Activated CD8-positive, alpha-beta memory T cell treated with anti-CD3 and anti-CD28 coated beads, Interleukin-2, amount 10 ng/mL, durations not matched to agents 7 days and 5 days (primary cell): ENCODE measurements around the gene AMH. TPM values are rescaled to one million over a fixed set of nuclear protein-coding genes. Genes with fewer than 3 reads are reported as not detected.
A peak's percentile ranks its signal among the peaks of the same experiment; 100 is the strongest.

Experiments
- ATAC-seq: fragments of 150-1000 bp; cut with Tn5 transposase; one replicate; pipeline ENCODE4 v1.10.0; 2021; ENCODE audit warnings: moderate library complexity
- CTCF ChIA-PET: fragments of 350-600 bp; sonication (Branson Sonifier 250); formaldehyde crosslinking; loops from one replicate; lab custom pipeline; 2021; ENCODE audit warnings: antibody characterized with exemption; lab: Charles Lee
- DNase-seq: peaks from one replicate; pipeline ENCODE4 v3.0.0-alpha.2; 2020
- H3K27ac Mint-ChIP-seq: one replicate; pipeline ENCODE4 v1.8.0; 2021; ENCODE audit warnings: mild to moderate bottlenecking, mixed read lengths
- H3K27me3 Mint-ChIP-seq: one replicate; pipeline ENCODE4 v1.8.0; 2021; ENCODE audit warnings: mixed read lengths
- H3K36me3 Mint-ChIP-seq: one replicate; pipeline ENCODE4 v1.8.0; 2021; ENCODE audit warnings: mild to moderate bottlenecking, mixed read lengths
- H3K4me1 Mint-ChIP-seq: one replicate; pipeline ENCODE4 v1.8.0; 2021; ENCODE audit warnings: mixed read lengths
- H3K4me3 Mint-ChIP-seq: one replicate; pipeline ENCODE4 v1.8.0; 2021; ENCODE audit warnings: mild to moderate bottlenecking, moderate library complexity, mixed read lengths
- H3K9me3 Mint-ChIP-seq: one replicate; pipeline ENCODE4 v1.8.0; 2022; ENCODE audit warnings: low read depth, mixed read lengths
- total RNA-seq, 2 experiments: library from RNA; stranded (reverse); gene quantifications; one replicate each; pipeline ENCODE4 v1.2.3, GENCODE V29; 2021

The AMH gene
- total RNA-seq, 2 experiments from 2014 or later: 5.1 to 6.0 TPM

DNA sequence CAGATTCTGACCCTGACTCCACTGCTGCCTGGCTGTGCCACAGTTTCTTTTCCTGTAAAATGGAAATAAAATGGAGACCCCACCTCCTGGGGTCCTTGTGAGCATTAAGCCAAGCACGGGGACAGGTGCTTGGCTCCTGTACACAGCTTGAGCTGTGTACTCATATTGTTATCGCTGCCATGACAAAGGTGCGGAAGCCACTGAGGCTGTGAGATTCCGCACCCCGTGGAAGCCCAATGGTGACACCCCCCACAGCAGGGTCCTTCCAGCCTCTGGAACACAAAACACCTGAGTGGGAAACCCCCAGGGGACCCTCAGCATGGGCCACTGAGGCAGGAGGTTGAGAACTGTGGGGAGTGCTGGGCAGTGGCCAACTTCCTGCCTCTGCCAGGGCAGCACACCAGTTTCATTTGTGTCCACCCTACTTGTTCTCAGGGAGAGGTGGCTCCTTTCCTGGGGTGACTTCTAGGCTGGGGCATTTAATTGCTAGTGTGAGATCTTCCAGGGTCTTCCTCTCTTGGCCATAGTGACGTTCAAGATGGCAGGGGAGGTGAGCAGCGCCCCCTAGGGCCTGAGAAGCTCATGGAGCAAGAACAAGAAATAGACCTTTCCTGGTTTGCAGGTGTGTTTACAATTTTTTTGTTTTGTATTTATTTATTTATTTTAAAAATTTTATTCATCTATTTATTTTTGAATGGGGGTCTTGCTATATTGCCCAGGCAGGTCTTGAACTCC is 12.5 kb downstream of the AMH start:
- DNase-seq (peak; percentile 83), ATAC-seq (peak; percentile 43)
- no peaks in the 10 kb centered on the region for H3K36me3 Mint-ChIP-seq
- H3K9me3 Mint-ChIP-seq: no peaks in the 10 kb centered on the region
- CTCF ChIA-PET: interaction anchor here (0.8 to 4.3 kb wide), 17 partner anchors 8 to 364 kb away, joined by 3 to 68 read pairs (median 3); partner anchors contain the start of genes AMH, PLEKHJ1 and SF3A2
- no peak overlapping the region for H3K27ac Mint-ChIP-seq
- no peak overlapping the region for H3K4me3 Mint-ChIP-seq
- no peaks in the 10 kb centered on the region for H3K27me3 Mint-ChIP-seq
- H3K4me1 Mint-ChIP-seq: peaks cover 33% of the 10 kb centered on the region

GRCh38 chr19:2266183-2266993 is 17.3 kb downstream of the AMH start:
- CTCF ChIA-PET: interaction anchor here (1.0 to 2.4 kb wide), 2 partner anchors 8 to 50 kb away, joined by 3 to 9 read pairs; no protein-coding TSS in a partner anchor
- H3K27me3 Mint-ChIP-seq: no peaks in the 10 kb centered on the region
- no peaks in the 10 kb centered on the region for H3K9me3 Mint-ChIP-seq
- DNase-seq (no peak), ATAC-seq (no peak)
- H3K27ac Mint-ChIP-seq: no peak overlapping the region
- H3K36me3 Mint-ChIP-seq: peaks cover 5% of the 10 kb centered on the region
- H3K4me1 Mint-ChIP-seq: peaks cover 17% of the 10 kb centered on the region
- no peak overlapping the region for H3K4me3 Mint-ChIP-seq

- H3K27ac Mint-ChIP-seq: peak overlapping the region; percentile 94
- no peak for DNase-seq
- no peaks in the 10 kb centered on the region for H3K9me3 Mint-ChIP-seq
- CTCF ChIA-PET: interaction anchor here (1.3 to 2.4 kb wide), 2 partner anchors 9 to 10 kb away, joined by 3 to 9 read pairs; no protein-coding TSS in a partner anchor
- peak overlapping the region; percentile 90 for H3K4me3 Mint-ChIP-seq
- H3K4me1 Mint-ChIP-seq: peaks cover 29% of the 10 kb centered on the region
- no peak for ATAC-seq
- no peaks in the 10 kb centered on the region for H3K27me3 Mint-ChIP-seq
- H3K36me3 Mint-ChIP-seq: peaks cover 19% of the 10 kb centered on the region
These were observed 19.3 kb downstream of the AMH start for GRCh38 chr19:2268480-2268830.

DNA sequence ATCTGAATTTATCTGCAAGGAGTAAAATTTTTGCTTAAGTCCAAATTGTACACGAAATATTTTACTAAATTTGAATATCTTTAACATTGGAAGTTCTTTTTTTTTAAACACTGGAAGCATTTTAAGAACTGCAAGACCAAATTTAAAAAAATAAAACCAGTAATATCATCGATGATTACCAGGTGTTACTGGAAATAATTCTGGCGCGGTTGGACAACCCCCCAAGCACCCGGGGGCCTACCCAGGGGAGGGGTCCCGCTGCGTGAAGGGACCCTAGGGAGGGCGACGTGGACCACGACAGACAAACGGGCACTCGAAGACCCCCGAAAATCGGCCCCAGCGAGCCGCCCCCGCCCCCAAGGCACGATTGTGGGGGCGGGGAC is 19.7 kb downstream of the AMH start:
- no peak for ATAC-seq
- Mint-ChIP-seq H3K4me1 (peaks cover 33% of the 10 kb centered on the region), H3K9me3 (no peaks in the 10 kb centered on the region), H3K4me3 (peak overlapping the region; percentile 90), H3K27ac (peak overlapping the region; percentile 94), H3K27me3 (no peaks in the 10 kb centered on the region), H3K36me3 (peaks cover 21% of the 10 kb centered on the region)
- DNase-seq: no peak
- CTCF ChIA-PET: interaction anchor here (1.3 to 2.4 kb wide), 2 partner anchors 9 to 11 kb away, joined by 3 to 9 read pairs; no protein-coding TSS in a partner anchor

- H3K36me3 Mint-ChIP-seq: peaks cover 25% of the 10 kb centered on the region
- CTCF ChIA-PET: interaction anchor here (1.6 to 6.1 kb wide), 3 partner anchors 9 to 34 kb away, joined by 4 to 58 read pairs (median 30); partner anchors contain the start of gene SF3A2
- no peaks in the 10 kb centered on the region for H3K9me3 Mint-ChIP-seq
- ATAC-seq (peak; percentile 77), DNase-seq (peak; percentile 99)
- no peaks in the 10 kb centered on the region for H3K27me3 Mint-ChIP-seq
- H3K4me1 Mint-ChIP-seq: peaks cover 39% of the 10 kb centered on the region
- peak overlapping the region; percentile 90 for H3K4me3 Mint-ChIP-seq
- peak overlapping the region; percentile 94 for H3K27ac Mint-ChIP-seq
These were observed 20.4 kb downstream of the AMH start for GRCh38 chr19:2269244-2270156.

DNA sequence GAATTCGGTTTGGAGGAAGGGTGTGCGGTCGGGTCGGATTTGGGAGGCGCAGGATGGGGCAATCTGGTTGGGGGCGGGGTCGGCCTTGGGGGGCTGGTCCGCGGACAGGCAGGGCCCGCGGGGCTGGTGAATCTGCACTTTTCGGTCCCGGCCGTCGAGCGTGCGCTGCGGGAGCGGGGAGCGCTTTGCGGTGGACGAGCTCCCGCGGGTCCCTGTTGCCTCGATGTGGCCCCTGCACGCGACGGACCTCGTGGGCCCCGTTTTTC is 21.0 kb downstream of the AMH start:
- CTCF ChIA-PET: interaction anchor here (0.9 to 6.1 kb wide), 4 partner anchors 10 to 35 kb away, joined by 3 to 58 read pairs (median 17); partner anchors contain the start of gene SF3A2
- peak overlapping the region; percentile 94 for H3K27ac Mint-ChIP-seq
- ATAC-seq (no peak), DNase-seq (peak; percentile 65)
- H3K4me1 Mint-ChIP-seq: peaks cover 42% of the 10 kb centered on the region
- H3K4me3 Mint-ChIP-seq: peak overlapping the region; percentile 90
- H3K27me3 Mint-ChIP-seq: no peaks in the 10 kb centered on the region
- H3K36me3 Mint-ChIP-seq: peaks cover 25% of the 10 kb centered on the region
- H3K9me3 Mint-ChIP-seq: no peaks in the 10 kb centered on the region

GRCh38 chr19:2270423-2271233 is 21.5 kb downstream of the AMH start:
- H3K27me3 Mint-ChIP-seq: no peaks in the 10 kb centered on the region
- peaks cover 43% of the 10 kb centered on the region for H3K4me1 Mint-ChIP-seq
- H3K4me3 Mint-ChIP-seq: peak overlapping the region; percentile 90
- H3K36me3 Mint-ChIP-seq: peaks cover 25% of the 10 kb centered on the region
- peak; percentile 79 for DNase-seq
- peak; percentile 8 for ATAC-seq
- CTCF ChIA-PET: interaction anchor here (0.9 to 7.0 kb wide), 8 partner anchors 10 to 45 kb away, joined by 3 to 58 read pairs (median 10); partner anchors contain the start of genes PLEKHJ1 and SF3A2
- peak overlapping the region; percentile 94 for H3K27ac Mint-ChIP-seq
- H3K9me3 Mint-ChIP-seq: no peaks in the 10 kb centered on the region

GRCh38 chr19:2271234-2272103 is 22.3 kb downstream of the AMH start:
- CTCF ChIA-PET: interaction anchor here (0.9 to 7.0 kb wide), 9 partner anchors 11 to 121 kb away, joined by 3 to 58 read pairs (median 7); partner anchors contain the start of genes PLEKHJ1 and SF3A2
- Mint-ChIP-seq H3K9me3 (no peaks in the 10 kb centered on the region), H3K36me3 (peaks cover 25% of the 10 kb centered on the region), H3K27ac (peak overlapping the region; percentile 85), H3K4me3 (peak overlapping the region; percentile 90), H3K27me3 (no peaks in the 10 kb centered on the region), H3K4me1 (peaks cover 40% of the 10 kb centered on the region)
- DNase-seq: no peak
- no peak for ATAC-seq

GRCh38 chr19:2273356-2274184 is 24.4 kb downstream of the AMH start:
- ATAC-seq: peak; percentile 65
- H3K4me3 Mint-ChIP-seq: peak overlapping the region; percentile 90
- no peaks in the 10 kb centered on the region for H3K9me3 Mint-ChIP-seq
- H3K36me3 Mint-ChIP-seq: peaks cover 25% of the 10 kb centered on the region
- DNase-seq: peak; percentile 94
- peaks cover 32% of the 10 kb centered on the region for H3K4me1 Mint-ChIP-seq
- no peaks in the 10 kb centered on the region for H3K27me3 Mint-ChIP-seq
- H3K27ac Mint-ChIP-seq: peak overlapping the region; percentile 80
- CTCF ChIA-PET: interaction anchor here (0.6 to 7.0 kb wide), 16 partner anchors 8 to 343 kb away, joined by 3 to 58 read pairs (median 4); partner anchors contain the start of genes LSM7, PEAK3, PLEKHJ1 and SF3A2

DNA sequence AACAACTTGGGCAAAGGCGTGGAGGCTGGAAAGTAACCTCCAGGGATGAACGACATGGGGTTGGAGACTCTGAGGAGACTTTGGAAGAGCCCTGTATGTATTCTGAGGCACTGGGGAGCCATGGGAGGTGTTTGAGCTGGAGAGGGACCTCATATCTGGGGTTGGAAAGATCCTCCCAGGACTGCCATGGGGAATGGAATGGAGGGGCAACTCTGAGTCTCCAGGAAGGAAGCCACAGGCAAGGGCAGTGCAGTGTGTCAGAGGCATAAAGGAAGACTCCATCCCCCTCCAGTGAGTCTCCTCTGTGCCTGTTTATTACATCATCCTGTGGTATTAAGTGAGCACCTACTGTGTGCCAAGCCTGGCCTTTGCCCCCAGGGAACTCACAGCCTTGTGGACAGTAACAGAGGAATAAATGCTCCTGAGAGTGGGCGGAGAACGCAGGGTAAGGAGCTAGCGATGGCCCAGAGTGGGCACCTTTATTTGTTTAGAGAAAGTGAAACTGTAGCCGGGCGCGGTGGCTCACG is 25.1 kb downstream of the AMH start:
- Mint-ChIP-seq H3K4me1 (peaks cover 31% of the 10 kb centered on the region), H3K27me3 (no peaks in the 10 kb centered on the region), H3K4me3 (peak overlapping the region; percentile 90), H3K36me3 (peaks cover 25% of the 10 kb centered on the region), H3K27ac (peak overlapping the region; percentile 80), H3K9me3 (no peaks in the 10 kb centered on the region)
- CTCF ChIA-PET: interaction anchor here (0.8 to 7.0 kb wide), 15 partner anchors 8 to 344 kb away, joined by 3 to 58 read pairs (median 6); partner anchors contain the start of genes PEAK3, PLEKHJ1 and SF3A2
- ATAC-seq (no peak), DNase-seq (no peak)
